ENCODE measurements around the gene RASA2. TPM values are rescaled to one million over a fixed set of nuclear protein-coding genes. Genes with fewer than 3 reads are reported as not detected.

Gene RASA2
- total RNA-seq, 3 donors from 2014 or later = 15.2 to 43.2 (median 22.0) TPM

- Histone ChIP-seq H3K4me3 (no peak overlapping the region), H3K27ac (no peak overlapping the region), H3K4me1 (no peaks in the 10 kb centered on the region), H3K9me3 (no peaks in the 10 kb centered on the region), H3K27me3 (no peaks in the 10 kb centered on the region), H3K36me3 (no peaks in the 10 kb centered on the region)
- DNase-seq (ENCODE audit: low spot score in 2 of 2) = no peak
- intact Hi-C loops (cut with DNase I; ENCODE audit: low total_unique reads) = no loop called here
- TF ChIP-seq POLR2AphosphoS5 (IDR thresholded peaks at IDR 0.05) (no peak), POLR2A (IDR thresholded peaks at IDR 0.05) (no peak), CTCF (IDR thresholded peaks at IDR 0.05) (no peak)
These were observed 38.2 kb downstream of the RASA2 start for GRCh38 chr3:141524988-141525387.

GRCh38 chr3:141525814-141526213, 39.0 kb downstream of the RASA2 start:
- no peaks in the 10 kb centered on the region for H3K36me3 ChIP-seq
- no peaks in the 10 kb centered on the region for H3K27me3 ChIP-seq
- no peaks in the 10 kb centered on the region for H3K9me3 ChIP-seq
- intact Hi-C loops (cut with DNase I; ENCODE audit: low total_unique reads) = no loop called here
- H3K4me1 ChIP-seq = no peaks in the 10 kb centered on the region
- DNase-seq (ENCODE audit: low spot score in 2 of 2) = no peak
- no peak overlapping the region for H3K4me3 ChIP-seq
- TF ChIP-seq CTCF (IDR thresholded peaks at IDR 0.05) = no peak
- H3K27ac ChIP-seq = peak overlapping the region in 1 of 2 donors; percentile 11

GRCh38 chr3:141526709-141527108, 39.9 kb downstream of the RASA2 start:
- intact Hi-C loops (cut with DNase I; ENCODE audit: low total_unique reads) = no loop called here
- Histone ChIP-seq H3K4me1 (no peaks in the 10 kb centered on the region), H3K27me3 (no peaks in the 10 kb centered on the region), H3K27ac (peak overlapping the region in 1 of 2 donors; percentile 11), H3K9me3 (no peaks in the 10 kb centered on the region), H3K36me3 (no peaks in the 10 kb centered on the region), H3K4me3 (no peak overlapping the region)
- DNase-seq (ENCODE audit: low spot score in 2 of 2) = no peak
- no peak for TF ChIP-seq CTCF (IDR thresholded peaks at IDR 0.05)
- TF ChIP-seq POLR2A (IDR thresholded peaks at IDR 0.05) = no peak
- TF ChIP-seq POLR2AphosphoS5 (IDR thresholded peaks at IDR 0.05) = no peak

GRCh38 chr3:141528800-141529199, 42.0 kb downstream of the RASA2 start:
- intact Hi-C loops (cut with DNase I; ENCODE audit: low total_unique reads) = no loop called here
- Histone ChIP-seq H3K36me3 (no peaks in the 10 kb centered on the region), H3K4me1 (no peaks in the 10 kb centered on the region), H3K27ac (no peak overlapping the region), H3K27me3 (no peaks in the 10 kb centered on the region), H3K4me3 (no peak overlapping the region), H3K9me3 (no peaks in the 10 kb centered on the region)
- TF ChIP-seq POLR2AphosphoS5 (IDR thresholded peaks at IDR 0.05) (no peak), POLR2A (IDR thresholded peaks at IDR 0.05) (no peak), CTCF (IDR thresholded peaks at IDR 0.05) (no peak)
- no peak for DNase-seq (ENCODE audit: low spot score in 2 of 2)

- Histone ChIP-seq H3K36me3 (no peaks in the 10 kb centered on the region), H3K4me3 (no peak overlapping the region), H3K4me1 (no peaks in the 10 kb centered on the region), H3K9me3 (no peaks in the 10 kb centered on the region), H3K27me3 (no peaks in the 10 kb centered on the region), H3K27ac (peak overlapping the region in 1 of 2 donors; percentile 75)
- no peak for DNase-seq (ENCODE audit: low spot score in 2 of 2)
- intact Hi-C loops (cut with DNase I; ENCODE audit: low total_unique reads) = no loop called here
- TF ChIP-seq POLR2AphosphoS5 (IDR thresholded peaks at IDR 0.05) (no peak), POLR2A (IDR thresholded peaks at IDR 0.05) (no peak), CTCF (IDR thresholded peaks at IDR 0.05) (no peak)
These were observed 42.4 kb downstream of the RASA2 start for GRCh38 chr3:141529256-141529655.

Data from breast epithelium (tissue), 4 donors.